CD14-positive monocyte (primary cell): ENCODE data around the gene POPDC2. TPM values are rescaled to one million over a fixed set of nuclear protein-coding genes. Genes with fewer than 3 reads are reported as not detected.

Source experiments
- DNase-seq, 3 donors: peaks; one replicate each; pipeline ENCODE4 v3.0.0-alpha.2; 2011 to 2022
- H2AFZ ChIP-seq: 2 replicates; pipeline ENCODE4 v1.6.0; 2012; ENCODE audit warnings: mild to moderate bottlenecking, low read depth, low read length, inconsistent platforms; ENCODE audit not compliant: insufficient read depth, poor library complexity, severe bottlenecking
- H3K27ac ChIP-seq, 2 donors: 1 replicate in 1 of 2; 2 replicates in 1 of 2; pipeline ENCODE4 v1.5.1; 2012 to 2013; ENCODE audit warnings: low read length in 2 of 2, control low read depth in 1 of 2, inconsistent platforms in 1 of 2, low read depth in 1 of 2, mild to moderate bottlenecking in 1 of 2
- H3K27me3 ChIP-seq, 2 donors: one replicate each; pipeline versions ENCODE4 v1.6.0 to v1.6.1; 2011 to 2013; ENCODE audit warnings: low read length in 2 of 2; ENCODE audit not compliant: control insufficient read depth in 2 of 2, insufficient read depth in 2 of 2
- H3K36me3 ChIP-seq, 2 donors: replicated peaks in 1 of 2; 1 replicate in 1 of 2; 2 replicates in 1 of 2; pipeline versions ENCODE4 v1.5.1 to v1.6.1; 2012 to 2013; ENCODE audit warnings: low read length in 2 of 2, control low read depth in 1 of 2, inconsistent platforms in 1 of 2, mild to moderate bottlenecking in 1 of 2; ENCODE audit not compliant: insufficient read depth in 2 of 2, control insufficient read depth in 1 of 2
- H3K4me1 ChIP-seq, 2 donors: 1 replicate in 1 of 2; 2 replicates in 1 of 2; pipeline versions ENCODE4 v1.5.1 to v1.6.1; 2012 to 2013; ENCODE audit warnings: low read length in 2 of 2, control low read depth in 1 of 2, inconsistent platforms in 1 of 2, mild to moderate bottlenecking in 1 of 2, moderate library complexity in 1 of 2; ENCODE audit not compliant: insufficient read depth in 2 of 2, control insufficient read depth in 1 of 2
- H3K4me2 ChIP-seq: replicated peaks from 2 replicates; pipeline ENCODE3; 2012; ENCODE audit warnings: low read length, moderate library complexity, mild to moderate bottlenecking; ENCODE audit not compliant: poor library complexity, severe bottlenecking; ENCODE audit errors: extremely low read depth
- H3K4me3 ChIP-seq, 3 experiments: fragments of 200-600 bp in 1 of 3; sonication (generic) in 1 of 3; replicated peaks in 1 of 3; 1 replicate in 2 of 3; 2 replicates in 1 of 3; pipeline ENCODE4 v1.5.1; 2011 to 2013; ENCODE audit warnings: low read length in 3 of 3, mild to moderate bottlenecking in 3 of 3, control low read depth in 2 of 3, low read depth in 2 of 3, inconsistent platforms in 1 of 3, moderate library complexity in 1 of 3
- H3K79me2 ChIP-seq: 2 replicates; pipeline ENCODE4 v1.6.0; 2012; ENCODE audit warnings: mild to moderate bottlenecking, control low read depth, inconsistent platforms, low read length, moderate library complexity; ENCODE audit not compliant: insufficient read depth
- H3K9ac ChIP-seq: 2 replicates; pipeline ENCODE4 v1.6.0; 2017; ENCODE audit warnings: low read length, mild to moderate bottlenecking; ENCODE audit not compliant: insufficient read depth, poor library complexity, severe bottlenecking
- H3K9me3 ChIP-seq, 2 donors: replicated peaks in 1 of 2; 1 replicate in 1 of 2; 2 replicates in 1 of 2; pipeline versions ENCODE4 v1.5.1 to v1.6.1; 2012 to 2013; ENCODE audit warnings: low read length in 2 of 2, control low read depth in 1 of 2; ENCODE audit not compliant: control insufficient read depth in 1 of 2, insufficient read depth in 1 of 2
- H4K20me1 ChIP-seq: 2 replicates; pipeline ENCODE4 v1.6.0; 2012; ENCODE audit warnings: mild to moderate bottlenecking, low read length, control low read depth, moderate library complexity; ENCODE audit not compliant: insufficient read depth
- H3K27ac Mint-ChIP-seq, 7 donors: one replicate each; pipeline ENCODE4 v1.8.0; 2020; ENCODE audit warnings: mild to moderate bottlenecking in 7 of 7, mixed read lengths in 7 of 7, moderate library complexity in 6 of 7, inconsistent platforms in 2 of 7
- H3K27me3 Mint-ChIP-seq, 3 donors: one replicate each; pipeline ENCODE4 v1.8.0; 2021 to 2022; ENCODE audit warnings: low read depth in 3 of 3, mild to moderate bottlenecking in 3 of 3, mixed read lengths in 3 of 3, moderate library complexity in 3 of 3, inconsistent platforms in 1 of 3
- H3K36me3 Mint-ChIP-seq, 2 donors: one replicate each; pipeline ENCODE4 v1.8.0; 2020; ENCODE audit warnings: mixed read lengths in 2 of 2, inconsistent platforms in 1 of 2, mild to moderate bottlenecking in 1 of 2
- H3K4me1 Mint-ChIP-seq: one replicate; pipeline ENCODE4 v1.8.0; 2020; ENCODE audit warnings: mild to moderate bottlenecking, mixed read lengths
- H3K4me3 Mint-ChIP-seq, 2 donors: one replicate each; pipeline ENCODE4 v1.8.0; 2020; ENCODE audit warnings: mild to moderate bottlenecking in 2 of 2, mixed read lengths in 2 of 2, moderate library complexity in 1 of 2
- H3K9me3 Mint-ChIP-seq, 7 donors: one replicate each; pipeline ENCODE4 v1.8.0; 2020 to 2022; ENCODE audit warnings: mixed read lengths in 7 of 7, mild to moderate bottlenecking in 6 of 7, moderate library complexity in 6 of 7, inconsistent platforms in 2 of 7
- CTCF ChIP-seq: fragments of 200-600 bp; IDR thresholded peaks from one replicate; pipeline ENCODE4 v1.8.0; 2022; ENCODE audit warnings: antibody characterized with exemption, mild to moderate bottlenecking
- WGBS: methylation state at CpG from one replicate; pipeline ENCODE4 v1.1.5; 2013; ENCODE audit warnings: missing lambda C conversion rate; ENCODE audit not compliant: insufficient coverage; 5-methylcytosine and 5-hydroxymethylcytosine counted together
- intact Hi-C, 2 donors: fragments of 100-400 bp; cut with micrococcal nuclease; formaldehyde crosslinking; loops; one replicate each; pipeline versions ENCODE4 v1.15.0 to v1.15.1; 2023
- polyA plus RNA-seq, 3 donors: library from polyadenylated mRNA; depleted of rRNA in 1 of 3; unstranded in 2 of 3; stranded (reverse) in 1 of 3; fragments of 300-500 nt in 2 of 3; fragments of >200 nt in 1 of 3; fragmentation: Illumina TruSeq in 2 of 3; gene quantifications; 1 replicate in 2 of 3; 2 replicates in 1 of 3; pipeline ENCODE4 v1.2.3, GENCODE V29; 2012 to 2021

POPDC2 gene
- polyA plus RNA-seq, 3 donors, result 0.58 to 6.7 (median 0.63) TPM

- H3K4me1 ChIP-seq, result peaks cover 10 to 11% of the 10 kb centered on the region in 2 donors
- Mint-ChIP-seq H3K36me3 (peaks cover 10 to 13% of the 10 kb centered on the region in 2 donors), H3K9me3 (no peaks in the 10 kb centered on the region), H3K4me3 (no peak overlapping the region), H3K27me3 (peaks cover 0 to 2% (median 0%) of the 10 kb centered on the region in 3 donors), H3K27ac (no peak overlapping the region), H3K4me1 (peaks cover 14% of the 10 kb centered on the region)
- no peaks in the 10 kb centered on the region for H3K36me3 ChIP-seq
- no peaks in the 10 kb centered on the region for H3K9me3 ChIP-seq
- no peaks in the 10 kb centered on the region for H4K20me1 ChIP-seq
- no peak overlapping the region for H3K4me2 ChIP-seq
- intact Hi-C loops, result loop anchor here in 1 of 2 donors (10.0 kb wide), 1 partner anchor 59 kb away; no protein-coding TSS in a partner anchor
- H3K27ac ChIP-seq, result no peak overlapping the region
- no peak overlapping the region for H3K9ac ChIP-seq
- WGBS, result no CpG with 5 or more reads among the region's 2 CpGs
- no peak for TF ChIP-seq CTCF
- no peaks in the 10 kb centered on the region for H3K79me2 ChIP-seq
- no peaks in the 10 kb centered on the region for H3K27me3 ChIP-seq
- peak in 1 of 3 donors; percentile 36 for DNase-seq
- no peak overlapping the region for H2AFZ ChIP-seq
- no peak overlapping the region for H3K4me3 ChIP-seq
Measured at GRCh38 chr3:119643528-119643927, 16.9 kb downstream of the POPDC2 start.

GRCh38 chr3:119642746-119643473 lies 17.5 kb downstream of the POPDC2 start:
- H3K4me2 ChIP-seq, result no peak overlapping the region
- no peaks in the 10 kb centered on the region for H3K9me3 Mint-ChIP-seq
- intact Hi-C loops, result loop anchor here in 1 of 2 donors (10.0 kb wide), 1 partner anchor 58 kb away; no protein-coding TSS in a partner anchor
- H3K4me1 ChIP-seq, result peaks cover 17% of the 10 kb centered on the region in 2 donors
- H3K79me2 ChIP-seq, result no peaks in the 10 kb centered on the region
- no peak overlapping the region for H3K4me3 ChIP-seq
- 96% methylated on average over 3 of the region's 5 CpGs for WGBS
- no peak for DNase-seq
- H3K9me3 ChIP-seq, result no peaks in the 10 kb centered on the region
- H3K36me3 ChIP-seq, result no peaks in the 10 kb centered on the region
- peak overlapping the region in 1 of 7 donors; percentile 43 for H3K27ac Mint-ChIP-seq
- H3K27me3 ChIP-seq, result no peaks in the 10 kb centered on the region
- H4K20me1 ChIP-seq, result no peaks in the 10 kb centered on the region
- H3K27ac ChIP-seq, result no peak overlapping the region
- peaks cover 5 to 9% of the 10 kb centered on the region in 2 donors for H3K36me3 Mint-ChIP-seq
- no peak overlapping the region for H2AFZ ChIP-seq
- no peaks in the 10 kb centered on the region for H3K27me3 Mint-ChIP-seq
- peaks cover 20% of the 10 kb centered on the region for H3K4me1 Mint-ChIP-seq
- H3K4me3 Mint-ChIP-seq, result no peak overlapping the region
- TF ChIP-seq CTCF, result no peak
- no peak overlapping the region for H3K9ac ChIP-seq
